Subcutaneous abdominal adipose tissue (tissue), 5 donors: ENCODE data around the gene SLC39A13.

Experiments used
- H3K27ac ChIP-seq: one replicate; pipeline ENCODE4 v1.7.0; 2013; ENCODE audit warnings: low read depth, mild to moderate bottlenecking, inconsistent platforms, low read length, moderate library complexity
- H3K27me3 ChIP-seq, 5 donors: one replicate each; pipeline ENCODE4 v1.7.0; 2013; ENCODE audit warnings: low read length in 5 of 5, inconsistent platforms in 1 of 5; ENCODE audit not compliant: control insufficient read depth in 5 of 5, insufficient read depth in 4 of 5
- H3K36me3 ChIP-seq, 5 donors: one replicate each; pipeline ENCODE4 v1.7.0; 2013; ENCODE audit warnings: low read length in 5 of 5; ENCODE audit not compliant: control insufficient read depth in 5 of 5, insufficient read depth in 5 of 5
- H3K4me1 ChIP-seq, 5 donors: one replicate each; pipeline ENCODE4 v1.7.0; 2013; ENCODE audit warnings: low read length in 5 of 5, mild to moderate bottlenecking in 3 of 5, moderate library complexity in 1 of 5; ENCODE audit not compliant: control insufficient read depth in 5 of 5, insufficient read depth in 5 of 5
- H3K4me3 ChIP-seq, 5 donors: one replicate each; pipeline ENCODE4 v1.7.0; 2013; ENCODE audit warnings: low read length in 5 of 5, low read depth in 1 of 5
- H3K9ac ChIP-seq, 5 donors: one replicate each; pipeline ENCODE4 v1.7.0; 2013; ENCODE audit warnings: low read length in 5 of 5, mild to moderate bottlenecking in 4 of 5, moderate library complexity in 3 of 5
- H3K9me3 ChIP-seq, 5 donors: one replicate each; pipeline ENCODE4 v1.7.0; 2013; ENCODE audit warnings: low read length in 5 of 5; ENCODE audit not compliant: control insufficient read depth in 5 of 5
- donor health status: healthy.
- donor health status: healthy.
- donor health status: healthy.
- donor health status: healthy.
- donor health status: healthy.

Gene SLC39A13

GRCh38 chr11:47399860-47400767 lies 8.3 kb upstream of the SLC39A13 start:
- Histone ChIP-seq H3K9me3 (no peaks in the 10 kb centered on the region), H3K27me3 (peaks cover 0 to 3% (median 0%) of the 10 kb centered on the region in 5 donors), H3K27ac (peak overlapping the region; percentile 35), H3K4me1 (peaks cover 0 to 30% (median 21%) of the 10 kb centered on the region in 5 donors), H3K36me3 (no peaks in the 10 kb centered on the region), H3K4me3 (peak overlapping the region; percentile 50 to 64 (median 60)), H3K9ac (peak overlapping the region in 3 of 5 donors; percentile 53 to 77 (median 64))

- H3K36me3 ChIP-seq: no peaks in the 10 kb centered on the region
- H3K9ac ChIP-seq: peak overlapping the region in 2 of 5 donors; percentile 20 to 25
- peaks cover 0 to 23% (median 15%) of the 10 kb centered on the region in 5 donors for H3K4me1 ChIP-seq
- H3K27me3 ChIP-seq: peaks cover 0 to 3% (median 0%) of the 10 kb centered on the region in 5 donors
- no peaks in the 10 kb centered on the region for H3K9me3 ChIP-seq
- peak overlapping the region in 2 of 5 donors; percentile 55 to 60 for H3K4me3 ChIP-seq
- H3K27ac ChIP-seq: peak overlapping the region; percentile 35
Measured at GRCh38 chr11:47400768-47401279, 7.6 kb upstream of the SLC39A13 start.

- Histone ChIP-seq H3K27ac (no peak overlapping the region), H3K36me3 (no peaks in the 10 kb centered on the region), H3K27me3 (peaks cover 0 to 3% (median 0%) of the 10 kb centered on the region in 5 donors), H3K9me3 (no peaks in the 10 kb centered on the region), H3K4me3 (no peak overlapping the region), H3K4me1 (peaks cover 4 to 31% (median 28%) of the 10 kb centered on the region in 5 donors), H3K9ac (peak overlapping the region in 1 of 5 donors; percentile 21)
Measured at GRCh38 chr11:47403135-47403534, 5.3 kb upstream of the SLC39A13 start.

GRCh38 chr11:47403571-47403970 lies 4.8 kb upstream of the SLC39A13 start:
- H3K27me3 ChIP-seq: peaks cover 0 to 3% (median 0%) of the 10 kb centered on the region in 5 donors
- no peak overlapping the region for H3K27ac ChIP-seq
- no peaks in the 10 kb centered on the region for H3K9me3 ChIP-seq
- no peak overlapping the region for H3K4me3 ChIP-seq
- H3K4me1 ChIP-seq: peaks cover 4 to 31% (median 28%) of the 10 kb centered on the region in 5 donors
- no peaks in the 10 kb centered on the region for H3K36me3 ChIP-seq
- H3K9ac ChIP-seq: peak overlapping the region in 2 of 5 donors; percentile 12 to 21

GRCh38 chr11:47406896-47407745 lies 1.3 kb upstream of the SLC39A13 start:
- H3K27ac ChIP-seq: peak overlapping the region; percentile 93
- H3K36me3 ChIP-seq: peaks cover 0 to 16% (median 9%) of the 10 kb centered on the region in 5 donors
- peak overlapping the region; percentile 68 to 83 (median 71) for H3K4me3 ChIP-seq
- H3K9ac ChIP-seq: peak overlapping the region; percentile 59 to 93 (median 78)
- peaks cover 8 to 36% (median 30%) of the 10 kb centered on the region in 5 donors for H3K4me1 ChIP-seq
- no peaks in the 10 kb centered on the region for H3K27me3 ChIP-seq
- no peaks in the 10 kb centered on the region for H3K9me3 ChIP-seq

GRCh38 chr11:47408598-47409439 lies 429 bp downstream of the SLC39A13 start:
- H3K9ac ChIP-seq: peak overlapping the region; percentile 56 to 89 (median 79)
- peaks cover 0 to 27% (median 14%) of the 10 kb centered on the region in 5 donors for H3K36me3 ChIP-seq
- no peaks in the 10 kb centered on the region for H3K9me3 ChIP-seq
- peak overlapping the region; percentile 75 to 88 (median 83) for H3K4me3 ChIP-seq
- H3K27ac ChIP-seq: peak overlapping the region; percentile 81
- H3K27me3 ChIP-seq: no peaks in the 10 kb centered on the region
- peaks cover 8 to 35% (median 32%) of the 10 kb centered on the region in 5 donors for H3K4me1 ChIP-seq

GRCh38 chr11:47409440-47410369 lies 1.3 kb downstream of the SLC39A13 start:
- Histone ChIP-seq H3K36me3 (peaks cover 0 to 34% (median 21%) of the 10 kb centered on the region in 5 donors), H3K27me3 (no peaks in the 10 kb centered on the region), H3K4me1 (peaks cover 8 to 39% (median 34%) of the 10 kb centered on the region in 5 donors), H3K4me3 (peak overlapping the region; percentile 75 to 88 (median 83)), H3K9ac (peak overlapping the region; percentile 28 to 89 (median 66)), H3K27ac (peak overlapping the region; percentile 81), H3K9me3 (no peaks in the 10 kb centered on the region)

GRCh38 chr11:47410370-47411264 lies 2.2 kb downstream of the SLC39A13 start:
- H3K36me3 ChIP-seq: peaks cover 0 to 43% (median 29%) of the 10 kb centered on the region in 5 donors
- peak overlapping the region; percentile 81 for H3K27ac ChIP-seq
- H3K4me1 ChIP-seq: peaks cover 8 to 43% (median 39%) of the 10 kb centered on the region in 5 donors
- H3K27me3 ChIP-seq: no peaks in the 10 kb centered on the region
- H3K4me3 ChIP-seq: peak overlapping the region in 1 of 5 donors; percentile 82
- peak overlapping the region in 2 of 5 donors; percentile 31 to 66 for H3K9ac ChIP-seq
- no peaks in the 10 kb centered on the region for H3K9me3 ChIP-seq
